H1 (cell line): Measurements from ENCODE around the gene TMEM145. TPM values are rescaled to one million over a fixed set of nuclear protein-coding genes. Genes with fewer than 3 reads are reported as not detected.

Experiments
- BCL11A ChIP-seq, 2 experiments: IDR thresholded peaks; one replicate each; pipeline ENCODE4 v1.6.1; 2011; ENCODE audit warnings: low read depth in 2 of 2, low read length in 2 of 2, mild to moderate bottlenecking in 2 of 2
- ZNF274 ChIP-seq: IDR thresholded peaks from 2 replicates; pipeline ENCODE4 v1.7.0; 2012; ENCODE audit warnings: low read length, borderline replicate concordance; ENCODE audit errors: extremely low read depth
- polyA plus RNA-seq, 7 experiments: library from polyadenylated mRNA; depleted of rRNA in 3 of 7; stranded (reverse) in 5 of 7; unstranded in 2 of 7; fragments of >200 nt in 5 of 7; fragments of 200-250 nt in 2 of 7; gene quantifications; 1 replicate in 5 of 7; 2 replicates in 1 of 7; 4 replicates in 1 of 7; pipeline versions ENCODE4 v1.2.1 to v1.2.3, GENCODE V29; 2011 to 2013; ENCODE audit warnings: missing spikeins in 2 of 7, mixed read lengths in 2 of 7
- total RNA-seq: library from RNA; stranded (reverse); fragmentation: NEBNext Ultra II Directional; extraction: Animal tissue kit (Norgen Biotek cat#: 25700); gene quantifications from 2 replicates; pipeline ENCODE4 v1.2.1, GENCODE V29; 2021

Gene TMEM145
- total and polyA plus RNA-seq, 2 of the 8 experiments (the other 6 are each of a cell fraction or from before 2014, with no cell fraction given): 2.3 to 4.7 TPM

DNA sequence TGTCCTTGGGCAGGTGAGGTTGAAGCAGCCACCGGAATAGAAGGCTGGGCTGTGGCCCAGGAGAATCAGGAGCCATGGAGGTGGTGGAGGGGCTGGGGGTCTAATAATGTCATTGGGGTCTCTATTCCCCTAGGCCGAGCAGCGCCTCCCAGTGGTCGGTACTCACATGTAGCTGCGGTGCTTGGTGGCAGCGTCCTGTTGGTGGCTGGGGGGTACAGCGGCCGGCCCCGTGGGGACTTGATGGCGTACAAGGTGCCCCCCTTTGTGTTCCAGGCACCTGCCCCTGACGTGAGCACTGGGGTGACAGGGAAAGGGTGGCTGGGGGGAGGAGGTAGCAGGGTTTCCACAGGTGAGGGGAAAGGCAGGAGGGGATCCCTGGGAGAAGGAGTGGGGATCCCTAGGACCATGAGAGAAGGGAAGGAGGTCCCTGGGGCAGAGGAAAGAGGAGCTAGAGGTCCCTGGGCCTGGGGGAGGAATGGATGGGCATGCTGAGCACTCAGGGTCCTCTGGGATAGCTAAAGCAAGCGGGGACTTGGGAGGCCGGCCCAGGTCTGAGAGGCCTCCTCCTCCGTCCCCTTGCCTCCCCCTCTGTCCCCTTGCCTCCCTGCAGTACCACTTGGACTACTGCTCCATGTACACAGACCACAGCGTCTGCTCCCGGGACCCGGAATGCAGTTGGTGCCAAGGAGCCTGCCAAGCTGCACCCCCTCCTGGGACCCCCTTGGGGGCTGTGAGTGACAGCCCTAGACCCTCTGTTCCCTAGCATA lies 30.4 kb downstream of the TMEM145 start (continued):
- TF ChIP-seq ZNF274 (no peak), BCL11A (IDR thresholded peaks at IDR 0.05; ENCODE audit: low read depth in 2 of 2, low read length in 2 of 2) (no peak)
